Measurements from ENCODE around the gene SLC25A36.
"Not testable (repeated sequence)": the region's sequence is repeated elsewhere in the genome, so short reads cannot be mapped to it uniquely, and the experiment has no call there.

The SLC25A36 gene

DNA sequence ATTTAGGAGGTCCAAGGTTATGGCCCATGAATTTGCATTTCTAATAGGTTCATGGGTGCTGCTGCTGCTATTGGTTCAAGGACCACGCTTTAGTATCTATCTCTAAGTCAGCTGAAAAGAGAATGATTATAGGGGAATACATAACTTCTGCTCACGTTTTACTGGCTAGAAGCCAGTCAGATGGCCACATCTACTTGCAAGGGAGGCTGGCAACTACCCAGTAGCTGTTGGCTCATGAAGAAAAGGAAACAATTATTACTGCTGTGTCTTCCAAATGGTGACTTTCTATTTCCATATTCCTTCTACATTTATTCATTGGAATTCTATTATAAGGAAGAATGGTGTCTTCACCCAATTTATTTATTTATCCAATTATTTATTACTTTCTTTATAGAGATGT lies 54.2 kb downstream of the SLC25A36 start:
- no peak for DNase-seq (ENCODE audit: low read depth)

DNA sequence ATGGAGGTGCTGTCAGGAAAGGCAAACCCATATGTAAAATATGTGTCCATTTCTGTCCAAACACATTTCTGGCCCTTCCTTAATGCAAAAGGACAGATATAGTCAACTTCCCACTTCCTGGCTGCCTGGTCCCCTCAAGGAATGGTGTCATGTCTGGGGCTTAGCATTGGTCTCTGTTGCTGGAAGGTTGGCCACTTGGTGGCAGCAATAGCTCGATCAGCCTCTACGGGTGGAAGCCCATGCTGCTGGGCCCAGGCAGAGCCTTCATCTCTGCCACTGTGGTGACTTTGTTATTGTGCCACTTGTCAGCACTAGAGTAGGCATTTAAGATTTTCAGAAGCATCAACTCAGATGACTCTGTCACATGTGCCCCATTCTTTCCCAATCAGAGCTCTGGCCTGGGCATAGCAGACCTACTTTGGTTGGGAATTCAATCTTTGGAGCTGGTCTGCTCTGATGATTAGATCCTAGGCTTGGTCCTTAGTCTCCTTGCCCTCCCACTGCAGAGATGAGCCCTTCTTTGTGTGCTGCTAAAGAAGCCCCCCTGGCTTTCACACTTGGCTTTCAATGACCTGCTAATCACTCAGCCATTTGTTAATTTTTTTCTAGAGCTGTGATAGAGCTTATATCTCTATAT lies 58.5 kb downstream of the SLC25A36 start:
- DNase-seq (ENCODE audit: low read depth) = peak; percentile 68

DNA sequence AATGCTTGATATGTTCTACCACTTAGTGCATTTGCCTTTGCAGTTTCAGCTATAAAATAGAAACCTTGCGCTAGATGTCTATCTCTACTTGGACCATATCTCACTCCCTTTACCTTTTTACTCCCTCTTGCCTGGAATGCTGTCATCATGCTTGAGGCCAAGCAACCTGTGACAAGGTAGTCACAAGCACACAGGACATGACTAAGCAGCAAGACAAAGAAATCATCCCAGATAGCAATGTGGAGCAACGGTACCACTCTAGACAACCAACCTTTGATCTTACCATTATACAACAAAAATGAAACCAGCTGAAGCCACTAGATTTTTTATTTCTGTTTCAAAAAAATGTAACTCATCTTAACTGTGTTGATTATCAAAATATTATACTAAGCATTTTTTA lies 59.0 kb downstream of the SLC25A36 start:
- DNase-seq (ENCODE audit: low read depth) = no peak

DNA sequence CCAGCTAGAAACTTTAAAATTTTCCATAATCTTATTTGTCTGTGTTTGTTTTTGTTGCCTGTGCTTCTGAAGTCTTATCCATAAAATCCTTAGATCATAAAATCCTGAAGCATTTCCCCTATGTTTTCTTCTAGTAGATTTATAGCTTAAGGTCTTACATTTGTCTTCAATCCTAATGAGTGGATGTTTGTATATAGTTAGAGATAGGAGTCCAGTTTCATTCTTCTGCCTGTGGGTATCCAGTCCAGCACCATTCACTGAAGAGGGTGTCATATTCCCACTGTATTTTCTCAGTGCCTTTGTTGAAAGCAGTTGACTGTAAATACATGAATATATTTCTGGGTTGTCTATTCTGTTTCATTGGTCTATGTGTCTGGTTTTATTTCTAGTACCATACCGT lies 64.7 kb downstream of the SLC25A36 start:
- no peak for DNase-seq (ENCODE audit: low read depth)

DNA sequence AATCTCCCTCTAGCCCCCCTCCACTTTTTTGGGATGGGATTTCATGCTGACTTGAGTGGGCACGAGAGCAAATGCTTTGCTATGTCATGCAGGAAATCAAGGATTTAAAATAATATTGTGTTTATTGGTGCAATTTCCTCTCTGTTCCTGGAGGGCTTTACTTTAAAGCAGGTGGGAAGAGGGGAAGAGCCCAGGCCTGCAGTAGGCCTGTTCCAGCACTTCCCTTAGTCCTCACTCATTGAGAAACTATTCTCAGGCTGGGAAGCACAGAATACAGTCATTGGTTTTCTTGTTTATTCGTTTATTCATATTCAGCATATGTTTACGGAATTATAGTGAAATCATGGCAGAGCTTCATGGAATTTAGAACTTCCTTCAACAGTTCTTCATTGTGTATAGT lies 67.9 kb downstream of the SLC25A36 start:
- DNase-seq (ENCODE audit: low read depth) = no peak

DNA sequence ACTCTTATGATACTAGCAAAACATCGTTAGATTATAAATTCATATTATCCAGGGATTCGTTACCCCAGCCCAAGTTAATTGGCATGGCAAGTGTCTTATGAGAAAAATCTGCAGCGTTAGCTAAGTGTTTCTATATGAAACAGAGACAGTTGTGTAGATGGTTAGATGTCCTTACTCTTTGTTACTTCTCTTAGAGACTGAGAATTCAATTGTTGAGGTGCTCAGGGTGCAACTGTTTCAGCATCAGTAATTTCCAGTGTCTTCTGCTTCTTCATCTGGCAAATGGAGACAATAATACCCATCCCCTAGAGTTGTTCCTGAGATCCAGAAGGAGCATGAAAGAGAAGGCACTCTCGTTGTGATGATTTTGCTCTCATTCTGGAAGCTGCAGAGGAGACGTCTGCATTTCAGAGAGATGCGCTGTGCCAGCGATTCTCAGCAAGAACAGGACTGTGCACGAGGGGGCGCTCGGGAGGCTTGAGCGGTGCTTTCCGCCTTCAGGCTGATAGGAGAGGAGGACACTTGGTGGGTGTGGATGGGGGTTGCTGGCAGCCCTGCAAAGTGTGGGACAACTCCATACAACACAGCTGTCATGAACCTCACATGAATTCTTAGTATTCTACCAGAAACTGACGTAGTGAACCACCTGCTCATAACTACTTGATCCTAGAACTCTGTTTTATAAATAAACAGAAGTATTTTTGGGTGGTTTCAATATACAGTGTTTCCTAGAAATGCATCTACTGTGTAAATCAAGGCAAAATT lies 69.8 kb downstream of the SLC25A36 start:
- DNase-seq (ENCODE audit: low read depth) = peak; percentile 60

DNA sequence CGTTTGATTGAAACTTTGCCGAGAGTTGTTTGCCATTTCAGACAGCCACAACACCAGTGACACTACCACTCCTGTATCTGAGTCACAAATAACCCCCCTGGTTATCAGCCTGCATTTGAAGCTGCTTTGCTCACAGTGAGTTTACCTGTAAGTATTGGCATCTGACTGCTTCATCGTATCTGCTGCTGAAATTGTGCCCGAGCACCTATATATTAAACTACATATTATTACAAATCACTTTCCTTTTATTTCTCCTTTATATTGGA lies 70.3 kb downstream of the SLC25A36 start:
- no peak for DNase-seq (ENCODE audit: low read depth)

DNA sequence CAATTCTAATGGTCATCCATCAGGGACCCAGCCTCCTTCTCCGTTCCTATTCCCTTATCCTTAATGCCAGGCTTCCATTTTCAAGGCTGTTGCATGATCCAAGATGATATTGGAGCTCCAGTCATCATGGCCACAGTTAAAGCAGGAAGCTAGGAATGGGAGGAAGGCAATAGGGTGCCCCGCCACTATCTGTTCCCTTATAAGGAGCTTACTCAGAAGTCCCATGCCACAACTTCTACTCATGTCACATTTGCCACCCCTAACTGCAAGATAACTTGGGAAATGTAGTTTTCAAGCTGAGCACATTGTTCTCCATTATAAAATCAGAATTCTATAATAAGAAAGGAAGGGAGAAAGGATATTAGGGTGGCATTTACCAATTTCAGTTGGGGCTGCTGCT lies 70.9 kb downstream of the SLC25A36 start:
- peak; percentile 13 for DNase-seq (ENCODE audit: low read depth)

DNA sequence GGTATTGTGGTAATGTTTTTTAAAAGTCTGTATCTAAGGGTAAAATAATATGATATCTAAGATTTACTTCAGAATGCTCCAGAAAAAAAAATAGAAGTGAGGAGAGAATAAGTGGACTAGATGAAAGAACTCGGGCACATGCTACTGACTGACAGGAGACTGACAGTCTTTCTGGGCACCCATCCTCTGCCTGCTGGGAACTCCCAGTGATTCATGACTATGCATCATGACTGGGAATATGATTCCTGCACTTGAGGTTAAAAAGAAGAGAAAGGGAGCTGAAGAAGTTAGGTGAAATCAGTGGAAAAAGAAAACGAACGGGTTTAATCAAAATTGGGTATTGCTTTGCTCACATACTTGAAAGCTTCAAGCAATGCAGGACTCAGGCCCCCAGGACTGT lies 73.8 kb downstream of the SLC25A36 start:
- no peak for DNase-seq (ENCODE audit: low read depth)

DNA sequence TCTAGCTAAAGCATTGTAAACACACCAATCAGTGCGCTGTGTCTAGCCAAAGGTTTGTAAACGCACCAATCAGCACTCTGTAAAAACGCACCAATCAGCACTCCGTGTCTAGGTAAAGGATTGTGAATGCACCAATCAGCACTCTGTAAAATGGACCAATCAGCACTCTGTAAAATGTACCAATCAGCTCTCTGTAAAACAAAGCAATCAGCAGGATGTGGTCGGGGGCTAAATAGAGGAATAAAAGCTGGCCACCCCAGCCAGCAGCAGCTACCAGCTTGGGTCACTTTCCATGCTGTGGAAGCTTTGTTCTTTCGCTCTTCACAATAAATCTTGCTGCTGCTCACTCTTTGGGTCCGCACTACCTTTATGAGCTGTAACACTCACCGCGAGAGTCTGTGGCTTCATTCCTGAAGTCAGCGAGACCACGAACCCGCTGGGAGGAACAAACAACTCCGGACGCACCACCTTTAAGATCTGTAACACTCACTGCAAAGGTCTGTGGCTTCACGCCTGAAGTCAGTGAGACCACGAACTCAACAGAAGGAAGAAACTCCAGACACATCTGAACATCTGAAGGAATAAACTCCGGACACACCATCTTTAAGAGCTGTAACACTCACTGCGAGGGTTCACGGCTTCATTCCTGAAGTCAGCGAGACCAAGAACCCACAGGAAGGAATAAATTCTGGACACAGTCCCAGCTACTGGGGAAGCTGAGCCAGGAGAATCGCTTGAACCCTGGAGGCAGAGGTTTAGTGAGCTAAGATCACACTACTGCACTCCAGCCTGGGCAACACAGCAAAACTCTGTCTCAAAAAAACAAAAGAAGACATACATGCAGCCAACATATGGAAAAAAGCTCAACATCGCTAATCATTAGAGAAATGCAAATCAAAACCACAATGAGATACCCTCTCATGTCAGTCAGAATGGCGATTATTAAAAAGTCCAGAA lies 76.0 kb downstream of the SLC25A36 start:
- not testable (repeated sequence) for DNase-seq (ENCODE audit: low read depth)

DNA sequence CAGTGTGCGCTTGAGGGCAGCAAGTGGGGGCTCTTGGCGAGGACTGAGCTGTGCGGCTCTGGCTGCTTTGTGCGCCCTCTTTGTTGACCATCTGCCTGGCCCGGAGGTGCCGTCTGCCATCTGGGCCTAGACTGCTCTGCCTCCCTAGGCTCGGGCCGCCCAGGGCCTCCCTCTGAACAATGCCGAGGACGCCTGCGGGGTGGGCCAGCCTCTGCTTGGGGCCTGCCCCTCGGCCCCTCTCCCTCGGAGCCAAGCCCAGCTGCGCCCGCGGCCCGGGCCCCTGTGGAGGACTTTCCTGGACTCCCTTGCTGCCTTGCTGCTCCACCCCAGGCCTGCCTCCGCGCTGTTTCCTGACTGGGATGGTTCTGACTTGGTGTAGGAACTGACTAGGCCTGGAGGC lies 77.6 kb downstream of the SLC25A36 start:
- no peak for DNase-seq (ENCODE audit: low read depth)

DNA sequence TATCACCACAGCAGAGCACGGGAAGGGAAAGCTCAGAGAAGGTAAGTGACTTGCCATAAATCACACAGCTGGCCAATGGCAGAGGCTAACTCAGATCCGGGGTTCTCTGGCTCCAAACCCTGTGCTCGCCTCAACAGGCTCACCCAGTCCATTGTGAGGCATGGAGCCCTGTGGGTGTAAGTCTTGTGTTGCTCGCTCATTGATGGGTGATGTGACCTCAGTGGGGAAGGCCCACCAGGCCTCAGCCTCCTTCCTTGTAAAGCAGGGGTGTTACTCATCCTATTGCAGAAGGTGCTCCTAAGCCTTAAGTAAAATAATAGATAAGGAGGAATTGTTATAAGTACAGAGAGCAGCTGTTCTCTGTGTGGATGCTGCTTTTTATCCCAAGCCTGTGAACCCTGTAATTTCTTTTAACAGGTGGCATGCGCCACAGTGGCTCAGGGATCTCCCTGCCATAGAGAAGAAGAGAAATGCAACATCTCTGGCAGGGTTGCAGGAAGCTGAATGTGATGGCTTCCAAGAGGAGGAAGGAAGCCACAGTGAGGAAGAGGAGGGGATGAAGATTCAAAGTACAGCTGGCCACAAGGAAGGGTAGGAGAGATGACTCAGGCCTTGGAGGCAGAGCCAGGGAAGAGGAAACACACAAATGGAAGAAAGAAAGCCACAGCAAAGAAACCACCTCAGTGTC lies 78.7 kb downstream of the SLC25A36 start:
- no peak for DNase-seq (ENCODE audit: low read depth)

DNA sequence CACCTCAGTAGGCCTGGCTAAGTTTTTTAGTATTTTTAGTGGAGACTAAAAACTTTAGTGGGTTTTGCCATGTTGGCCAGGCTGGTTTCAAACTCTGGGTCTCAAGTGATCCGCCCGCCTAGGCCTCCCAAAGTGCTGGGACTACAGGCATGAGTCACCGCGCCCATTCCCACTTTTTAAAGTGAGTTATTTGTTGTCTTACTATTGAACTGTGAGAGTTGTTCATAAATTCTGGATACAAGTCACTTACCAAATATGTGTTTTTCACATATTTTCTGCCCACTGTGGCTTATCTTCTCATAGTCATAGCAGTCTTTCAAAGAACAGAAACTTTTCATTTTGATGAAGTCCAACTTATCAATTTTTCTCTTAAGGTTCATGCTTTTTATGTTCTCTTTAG lies 79.6 kb downstream of the SLC25A36 start:
- peak; percentile 8 for DNase-seq (ENCODE audit: low read depth)

Data from EH (cell line).